H9 (cell line): ENCODE results near the gene SKIL. TPM values are rescaled to one million over a fixed set of nuclear protein-coding genes. Genes with fewer than 3 reads are reported as not detected.

Experiments
- DNase-seq: peaks from one replicate; pipeline ENCODE4 v3.0.0-alpha.2; 2017
- H2AFZ ChIP-seq: one replicate; pipeline ENCODE4 v1.6.1; 2013; ENCODE audit warnings: mild to moderate bottlenecking, low read length, control low read depth, moderate library complexity
- H2AK5ac ChIP-seq: 2 replicates; pipeline ENCODE4 v1.6.1; 2013; ENCODE audit warnings: low read length, control low read depth, mixed read lengths; ENCODE audit not compliant: insufficient read length
- H2BK120ac ChIP-seq: one replicate; pipeline ENCODE4 v1.6.1; 2013; ENCODE audit warnings: low read depth, mild to moderate bottlenecking, low read length, control low read depth, inconsistent platforms; ENCODE audit not compliant: poor library complexity, severe bottlenecking
- H2BK12ac ChIP-seq: 2 replicates; pipeline ENCODE4 v1.6.1; 2013; ENCODE audit warnings: low read length, control low read depth, mixed read lengths, low read depth; ENCODE audit not compliant: insufficient read length
- H2BK15ac ChIP-seq: 2 replicates; pipeline ENCODE4 v1.6.1; 2013; ENCODE audit warnings: low read depth, low read length, control low read depth
- H2BK20ac ChIP-seq: one replicate; pipeline ENCODE4 v1.6.1; 2013; ENCODE audit warnings: low read depth, mild to moderate bottlenecking, low read length, control low read depth, inconsistent platforms; ENCODE audit not compliant: poor library complexity, severe bottlenecking
- H2BK5ac ChIP-seq: 2 replicates; pipeline ENCODE4 v1.6.1; 2013; ENCODE audit warnings: low read length, control low read depth, mixed read lengths; ENCODE audit not compliant: insufficient read length
- H3K14ac ChIP-seq: 2 replicates; pipeline ENCODE4 v1.6.1; 2013; ENCODE audit warnings: low read length, control low read depth; ENCODE audit not compliant: insufficient read depth
- H3K18ac ChIP-seq: 2 replicates; pipeline ENCODE4 v1.6.1; 2013; ENCODE audit warnings: low read depth, mild to moderate bottlenecking, mixed read lengths, low read length, control low read depth; ENCODE audit not compliant: insufficient read length
- H3K23ac ChIP-seq: 2 replicates; pipeline ENCODE4 v1.6.1; 2013; ENCODE audit warnings: low read length, control low read depth, mixed read lengths, low read depth; ENCODE audit not compliant: insufficient read length
- H3K23me2 ChIP-seq: 2 replicates; pipeline ENCODE4 v1.6.1; 2013; ENCODE audit warnings: low read depth, mild to moderate bottlenecking, mixed read lengths, low read length, control low read depth; ENCODE audit not compliant: insufficient read length, poor library complexity, severe bottlenecking
- H3K27ac ChIP-seq: 2 replicates; pipeline ENCODE4 v1.5.1; 2013; ENCODE audit warnings: low read length, control low read depth, mixed read lengths, low read depth; ENCODE audit not compliant: insufficient read length
- H3K27me3 ChIP-seq: 2 replicates; pipeline ENCODE4 v1.6.1; 2013; ENCODE audit warnings: low read length, control low read depth, inconsistent platforms; ENCODE audit not compliant: insufficient read depth
- H3K4ac ChIP-seq: 2 replicates; pipeline ENCODE4 v1.6.1; 2013; ENCODE audit warnings: low read depth, mild to moderate bottlenecking, control low read depth, inconsistent platforms, low read length, moderate library complexity
- H3K4me1 ChIP-seq: 2 replicates; pipeline ENCODE4 v1.6.1; 2013; ENCODE audit warnings: low read length, control low read depth, inconsistent platforms; ENCODE audit not compliant: insufficient read depth
- H3K4me2 ChIP-seq: 2 replicates; pipeline ENCODE4 v1.6.1; 2013; ENCODE audit warnings: low read length, control low read depth, mixed read lengths; ENCODE audit not compliant: insufficient read length, insufficient read depth
- H3K56ac ChIP-seq: 2 replicates; pipeline ENCODE4 v1.6.1; 2013; ENCODE audit warnings: low read depth, mild to moderate bottlenecking, mixed read lengths, low read length, control low read depth; ENCODE audit not compliant: insufficient read length
- H3K79me1 ChIP-seq: 2 replicates; pipeline ENCODE4 v1.6.1; 2013; ENCODE audit warnings: low read depth, mild to moderate bottlenecking, moderate library complexity, low read length, control low read depth, inconsistent platforms; ENCODE audit not compliant: insufficient read depth, poor library complexity, severe bottlenecking
- H3K79me2 ChIP-seq: 2 replicates; pipeline ENCODE4 v1.6.1; 2013; ENCODE audit warnings: low read length, control low read depth, inconsistent platforms; ENCODE audit not compliant: insufficient read depth
- H3K9ac ChIP-seq: 2 replicates; pipeline ENCODE4 v1.6.1; 2013; ENCODE audit warnings: low read length, control low read depth, mixed read lengths; ENCODE audit not compliant: insufficient read length; ENCODE audit errors: extremely low read depth
- H3K9me3 ChIP-seq: one replicate; pipeline ENCODE4 v1.6.1; 2013; ENCODE audit warnings: low read depth, low read length, inconsistent platforms; ENCODE audit not compliant: control insufficient read depth
- H3T11ph ChIP-seq: one replicate; pipeline ENCODE4 v1.6.1; 2013; ENCODE audit warnings: mild to moderate bottlenecking, low read length, control low read depth, inconsistent platforms
- H4K20me1 ChIP-seq: one replicate; pipeline ENCODE4 v1.6.1; 2013; ENCODE audit not compliant: control insufficient read depth, insufficient read length, insufficient read depth
- H4K5ac ChIP-seq: 2 replicates; pipeline ENCODE4 v1.6.1; 2013; ENCODE audit warnings: low read depth, mild to moderate bottlenecking, mixed read lengths, low read length, control low read depth; ENCODE audit not compliant: insufficient read length
- H4K8ac ChIP-seq: replicated peaks from 2 replicates; pipeline ENCODE4 v1.6.1; 2013; ENCODE audit warnings: low read length, control low read depth, mixed read lengths, low read depth; ENCODE audit not compliant: insufficient read length
- H4K91ac ChIP-seq: 2 replicates; pipeline ENCODE4 v1.6.1; 2013; ENCODE audit warnings: low read depth, mild to moderate bottlenecking, moderate library complexity, mixed read lengths, low read length, control low read depth; ENCODE audit not compliant: insufficient read length
- H3K27ac Mint-ChIP-seq, 3 experiments: 2 replicates in 2 of 3; 3 replicates in 1 of 3; pipeline ENCODE4 v1.8.0; 2020 to 2021; ENCODE audit warnings: mixed read lengths in 3 of 3, mild to moderate bottlenecking in 1 of 3, moderate library complexity in 1 of 3
- H3K27me3 Mint-ChIP-seq: 2 replicates; pipeline ENCODE4 v1.8.0; 2021; ENCODE audit warnings: low read depth, mild to moderate bottlenecking, moderate library complexity, mixed read lengths
- H3K36me3 Mint-ChIP-seq, 3 experiments: 2 replicates in 2 of 3; 3 replicates in 1 of 3; pipeline ENCODE4 v1.8.0; 2020 to 2021; ENCODE audit warnings: low read depth in 3 of 3, mixed read lengths in 3 of 3; ENCODE audit not compliant: insufficient read depth in 1 of 3
- H3K4me1 Mint-ChIP-seq, 2 experiments: 2 replicates each; pipeline ENCODE4 v1.8.0; 2020; ENCODE audit warnings: mixed read lengths in 2 of 2
- H3K4me3 Mint-ChIP-seq, 2 experiments: 2 replicates in 1 of 2; 3 replicates in 1 of 2; pipeline ENCODE4 v1.8.0; 2020 to 2021; ENCODE audit warnings: mild to moderate bottlenecking in 2 of 2, mixed read lengths in 2 of 2, moderate library complexity in 1 of 2
- H3K9me3 Mint-ChIP-seq, 2 experiments: 2 replicates in 1 of 2; 3 replicates in 1 of 2; pipeline ENCODE4 v1.8.0; 2020; ENCODE audit warnings: mild to moderate bottlenecking in 2 of 2, mixed read lengths in 2 of 2, moderate library complexity in 1 of 2
- WGBS: extraction: QIAGEN DNeasy Blood & Tissue Kit; methylation state at CpG from one replicate; pipeline ENCODE4 v1.1.7; 2013; ENCODE audit warnings: missing lambda C conversion rate, low lambda C conversion rate, mixed read lengths; ENCODE audit not compliant: insufficient read length; ENCODE audit errors: extremely low coverage; 5-methylcytosine and 5-hydroxymethylcytosine counted together
- total RNA-seq: library from RNA; stranded (reverse); gene quantifications from 2 replicates; pipeline ENCODE4 v1.2.1, GENCODE V29; 2021
- TF ChIP-seq, protein P1 (sequence below): fragments of 200-600 bp; sonication (generic); conservative IDR thresholded peaks from 3 replicates; pipeline ENCODE4 v1.8.0; 2021; ENCODE audit warnings: antibody characterized with exemption, mild to moderate bottlenecking

SKIL gene
- total RNA-seq, 1 experiment from 2014 or later, result 170 TPM

DNA sequence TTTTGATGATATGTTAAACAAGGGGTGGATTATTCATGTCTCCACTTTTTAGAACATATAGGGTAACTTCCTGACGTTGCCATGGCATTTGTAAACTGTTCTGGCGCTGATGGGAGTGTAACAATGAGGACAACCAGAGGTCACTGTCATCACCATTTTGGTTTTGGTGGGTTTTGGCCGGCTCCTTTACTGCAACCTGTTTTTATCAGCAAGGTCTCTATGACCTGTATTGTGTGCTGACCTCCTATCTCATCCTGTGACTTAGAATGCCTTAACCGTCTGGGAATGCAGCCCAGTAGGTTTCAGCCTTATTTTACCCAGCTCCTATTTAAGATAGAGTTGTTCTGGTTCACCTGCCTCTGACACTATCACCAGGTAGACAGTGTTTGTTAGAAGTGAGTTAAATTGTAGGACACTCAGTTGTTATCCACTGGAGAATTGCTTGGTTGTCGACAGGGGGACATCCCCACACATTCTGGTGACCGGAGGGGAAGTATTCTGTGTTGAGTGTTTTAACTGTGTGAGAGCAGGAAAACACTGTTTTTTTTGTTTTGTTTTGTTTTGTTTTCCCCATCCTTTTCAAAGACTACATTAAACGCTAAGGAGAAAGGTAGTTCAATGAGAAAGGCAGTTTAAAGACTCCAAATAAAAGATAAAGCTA is 36.9 kb upstream of the SKIL start:
- Mint-ChIP-seq H3K4me1 (peaks cover 35 to 40% of the 10 kb centered on the region in 2 experiments), H3K4me3 (no peak overlapping the region)

More for the DNA sequence above, 36.9 kb upstream of the SKIL start:
- peaks cover 26% of the 10 kb centered on the region for H3K27me3 Mint-ChIP-seq
- H3K36me3 Mint-ChIP-seq, result peaks cover 0 to 3% (median 2%) of the 10 kb centered on the region in 3 experiments; a peak in 4 of 7 replicates
- H2BK20ac ChIP-seq, result no peak overlapping the region
- no peaks in the 10 kb centered on the region for H3K9me3 ChIP-seq
- H4K91ac ChIP-seq, result no peak overlapping the region
- no peaks in the 10 kb centered on the region for H3K79me2 ChIP-seq
- DNase-seq, result no peak
- H2BK15ac ChIP-seq, result no peak overlapping the region
- H2BK120ac ChIP-seq, result no peak overlapping the region
- H2AK5ac ChIP-seq, result no peak overlapping the region
- no peak overlapping the region for H3K27ac Mint-ChIP-seq
- H3K18ac ChIP-seq, result peak overlapping the region; percentile 75
- no peak overlapping the region for H3K27ac ChIP-seq
- H3K79me1 ChIP-seq, result no peaks in the 10 kb centered on the region
- no CpG with 5 or more reads among the region's 7 CpGs for WGBS
- H3K9me3 Mint-ChIP-seq, result peaks cover 2 to 3% of the 10 kb centered on the region in 2 experiments; a peak in 4 of 5 replicates
- H3K23me2 ChIP-seq, result no peaks in the 10 kb centered on the region
- H3K4ac ChIP-seq, result no peak overlapping the region
- H2AFZ ChIP-seq, result no peak overlapping the region
- TF ChIP-seq, protein P1, sequence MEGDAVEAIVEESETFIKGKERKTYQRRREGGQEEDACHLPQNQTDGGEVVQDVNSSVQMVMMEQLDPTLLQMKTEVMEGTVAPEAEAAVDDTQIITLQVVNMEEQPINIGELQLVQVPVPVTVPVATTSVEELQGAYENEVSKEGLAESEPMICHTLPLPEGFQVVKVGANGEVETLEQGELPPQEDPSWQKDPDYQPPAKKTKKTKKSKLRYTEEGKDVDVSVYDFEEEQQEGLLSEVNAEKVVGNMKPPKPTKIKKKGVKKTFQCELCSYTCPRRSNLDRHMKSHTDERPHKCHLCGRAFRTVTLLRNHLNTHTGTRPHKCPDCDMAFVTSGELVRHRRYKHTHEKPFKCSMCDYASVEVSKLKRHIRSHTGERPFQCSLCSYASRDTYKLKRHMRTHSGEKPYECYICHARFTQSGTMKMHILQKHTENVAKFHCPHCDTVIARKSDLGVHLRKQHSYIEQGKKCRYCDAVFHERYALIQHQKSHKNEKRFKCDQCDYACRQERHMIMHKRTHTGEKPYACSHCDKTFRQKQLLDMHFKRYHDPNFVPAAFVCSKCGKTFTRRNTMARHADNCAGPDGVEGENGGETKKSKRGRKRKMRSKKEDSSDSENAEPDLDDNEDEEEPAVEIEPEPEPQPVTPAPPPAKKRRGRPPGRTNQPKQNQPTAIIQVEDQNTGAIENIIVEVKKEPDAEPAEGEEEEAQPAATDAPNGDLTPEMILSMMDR, result no peak
- H4K20me1 ChIP-seq, result no peaks in the 10 kb centered on the region
- H2BK5ac ChIP-seq, result no peak overlapping the region
- no peak overlapping the region for H2BK12ac ChIP-seq
- no peaks in the 10 kb centered on the region for H3K27me3 ChIP-seq
- no peaks in the 10 kb centered on the region; the same call in 1 of the 2 replicates for H3K4me1 ChIP-seq
- H3K9ac ChIP-seq, result no peak overlapping the region
- no peak overlapping the region for H4K8ac ChIP-seq
- no peak overlapping the region for H3K4me2 ChIP-seq
- H3K56ac ChIP-seq, result no peak overlapping the region
- H3T11ph ChIP-seq, result no peak overlapping the region
- H3K23ac ChIP-seq, result no peak overlapping the region
- H4K5ac ChIP-seq, result no peak overlapping the region
- H3K14ac ChIP-seq, result no peak overlapping the region
